GM19328 (cell line): ENCODE measurements around the gene TTN.
A peak's percentile ranks its signal among the peaks of the same experiment; 100 is the strongest.

Experiments
- ATAC-seq: cut with Tn5 transposase; IDR thresholded peaks from one replicate; pipeline ENCODE4 v1.9.1; 2021; ENCODE audit warnings: mild to moderate bottlenecking, moderate library complexity; ENCODE audit not compliant: unreplicated experiment

Gene TTN

GRCh38 chr2:178819147-178819875 lies 12.1 kb upstream of the TTN start:
- ATAC-seq: no peak

DNA sequence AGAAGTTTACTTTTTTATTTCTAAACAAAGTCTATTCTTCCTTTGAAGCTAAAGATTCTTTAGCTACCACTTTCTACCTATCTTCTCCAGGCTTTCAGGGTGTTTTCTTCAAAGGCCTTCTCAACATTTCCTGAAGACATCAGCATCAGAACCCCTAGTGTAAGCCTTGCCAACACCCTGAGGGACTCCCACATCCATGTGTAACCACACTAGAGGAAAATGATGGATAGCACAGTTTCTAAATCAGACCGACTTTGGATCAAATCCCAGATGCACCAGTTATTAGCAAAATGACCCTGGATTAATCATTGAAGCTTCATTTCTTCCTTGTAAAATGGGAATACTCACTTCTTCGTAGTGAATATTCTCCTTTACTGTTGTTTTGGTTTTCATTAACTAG lies 4.7 kb upstream of the TTN start:
- no peak for ATAC-seq

DNA sequence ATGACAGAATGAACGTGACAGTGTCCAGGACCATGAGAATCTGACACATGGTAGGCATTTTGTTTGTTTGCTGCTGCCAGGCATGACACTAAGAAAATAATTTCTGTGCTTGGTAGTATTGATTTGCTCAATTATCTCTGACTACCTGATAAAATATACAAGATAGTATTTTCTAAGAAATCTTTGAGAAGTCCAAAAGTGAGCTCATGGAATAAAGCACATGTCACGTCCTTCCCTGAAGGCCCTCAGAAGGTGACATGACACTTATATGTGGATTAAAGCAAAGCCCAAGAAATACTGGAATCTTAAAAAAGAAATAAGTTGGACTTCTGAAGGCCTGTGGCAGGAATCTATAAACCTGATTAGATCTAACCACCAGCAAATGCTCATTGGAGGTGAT lies 3.8 kb upstream of the TTN start:
- ATAC-seq: no peak

DNA sequence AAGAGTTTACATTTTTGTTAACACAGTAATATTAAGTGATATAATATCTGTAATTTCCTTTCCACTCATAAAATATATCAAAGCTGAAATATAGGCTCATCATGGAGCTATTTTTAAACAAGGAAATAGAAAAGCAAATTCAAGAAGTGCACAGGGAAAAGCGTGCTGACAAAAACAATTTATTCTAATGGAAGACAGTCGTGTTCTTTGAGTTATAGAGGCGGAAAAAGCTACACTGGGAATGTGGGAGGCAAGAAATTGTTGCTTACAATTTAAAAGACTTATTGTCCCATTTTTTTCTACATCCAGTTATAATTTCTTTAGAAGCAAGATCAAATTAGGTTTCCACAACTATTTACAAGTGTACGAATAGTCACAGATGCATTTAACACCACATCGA lies 3.2 kb upstream of the TTN start:
- no peak for ATAC-seq

DNA sequence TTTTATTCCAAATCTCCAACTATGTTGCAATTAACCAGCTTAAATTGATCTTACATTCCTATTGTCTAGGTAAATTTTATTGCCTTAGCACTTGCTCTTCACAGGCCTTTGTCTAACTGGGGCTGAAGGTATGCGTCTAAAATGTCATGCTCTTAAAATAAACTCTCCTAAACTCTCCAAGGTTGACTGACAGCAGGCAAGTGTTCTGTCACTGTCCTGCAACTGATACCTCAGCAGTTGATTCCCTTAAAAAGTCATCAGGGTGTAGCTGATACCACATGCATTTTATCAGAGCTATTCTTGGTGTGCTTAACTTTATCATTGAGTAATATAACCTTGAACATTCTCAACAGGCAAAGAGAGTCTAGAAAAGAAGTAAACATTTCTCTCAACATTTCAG lies 680 bp downstream of the TTN start:
- no peak for ATAC-seq

DNA sequence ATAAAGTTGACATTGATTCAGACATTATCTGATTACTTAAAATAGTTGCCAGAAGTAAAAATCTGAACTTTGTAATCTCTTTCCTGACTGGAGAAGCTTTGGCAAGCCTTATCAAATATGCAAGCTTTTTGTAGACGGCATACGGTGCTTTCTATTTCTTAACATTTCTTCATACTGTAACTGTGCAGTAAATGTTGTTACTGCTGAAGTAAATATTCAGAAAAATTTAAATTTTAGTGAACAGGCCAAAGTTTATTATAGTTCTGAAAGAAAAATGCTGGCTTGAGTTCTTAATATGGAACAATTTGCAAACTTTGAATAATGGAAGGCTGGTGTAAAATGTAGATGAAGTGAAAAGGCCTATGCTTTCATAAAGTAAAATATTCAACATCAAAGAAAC lies 1.8 kb downstream of the TTN start:
- no peak for ATAC-seq

GRCh38 chr2:178804791-178805190 lies 2.4 kb downstream of the TTN start:
- no peak for ATAC-seq

- no peak for ATAC-seq
Observed at GRCh38 chr2:178800510-178800909, 6.7 kb downstream of the TTN start.

DNA sequence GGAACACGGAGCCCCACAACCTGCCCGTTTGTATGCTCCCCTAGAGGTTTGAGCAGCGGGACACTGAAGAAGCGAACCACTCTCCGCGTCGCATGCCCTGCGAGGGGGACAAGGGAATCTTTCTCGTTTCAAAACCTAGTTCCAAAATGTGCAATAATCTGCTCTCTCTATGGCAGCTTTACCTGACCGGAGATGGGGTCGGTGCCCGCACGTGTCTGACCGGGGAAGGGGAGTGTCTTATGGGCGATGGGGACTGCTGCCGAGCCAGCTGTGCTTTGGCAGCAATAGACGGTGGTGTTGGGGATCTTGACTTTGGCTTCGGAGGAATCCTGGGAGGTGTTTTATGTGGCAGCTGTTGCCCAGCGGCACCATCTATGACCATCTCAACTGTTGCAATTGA lies 7.9 kb downstream of the TTN start:
- ATAC-seq: no peak

- no peak for ATAC-seq
Observed at GRCh38 chr2:178796079-178796677, 11.0 kb downstream of the TTN start.

DNA sequence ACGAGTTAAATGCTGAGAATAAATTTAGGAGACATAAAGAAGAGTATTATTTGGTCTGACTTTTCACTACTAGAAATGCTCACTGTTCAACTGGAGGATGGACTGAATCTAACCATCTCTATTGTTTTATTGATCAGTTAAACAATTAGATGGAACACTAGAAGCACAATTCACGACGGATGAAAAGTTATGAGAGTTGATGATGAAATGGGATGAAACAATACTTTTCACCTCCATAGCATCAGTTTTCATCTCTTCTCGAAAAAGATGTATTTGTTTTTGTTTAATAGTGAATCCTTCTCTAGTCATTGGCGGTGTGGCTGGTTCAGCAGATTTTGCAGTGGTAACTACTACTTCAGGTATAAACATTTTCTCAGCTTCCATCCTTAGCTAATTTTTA lies 19.3 kb downstream of the TTN start:
- ATAC-seq: no peak

DNA sequence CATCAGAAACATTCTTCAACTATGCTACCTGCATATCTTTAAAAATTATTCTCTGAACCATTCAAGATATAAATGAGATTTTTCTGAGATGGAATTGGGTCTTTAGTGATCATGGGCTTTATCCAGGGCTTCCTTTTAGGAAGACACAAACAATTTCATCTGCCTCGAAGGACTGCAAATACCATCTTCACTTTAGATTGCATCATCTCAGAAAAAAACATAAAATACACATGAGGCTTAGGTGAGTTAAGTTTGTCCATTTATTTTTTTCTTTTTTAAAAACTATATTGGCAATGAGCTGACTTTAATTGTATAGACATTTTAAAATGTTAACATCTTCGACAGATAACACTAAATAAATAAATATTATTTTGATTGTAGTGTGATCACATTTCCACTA lies 20.1 kb downstream of the TTN start:
- no peak for ATAC-seq

DNA sequence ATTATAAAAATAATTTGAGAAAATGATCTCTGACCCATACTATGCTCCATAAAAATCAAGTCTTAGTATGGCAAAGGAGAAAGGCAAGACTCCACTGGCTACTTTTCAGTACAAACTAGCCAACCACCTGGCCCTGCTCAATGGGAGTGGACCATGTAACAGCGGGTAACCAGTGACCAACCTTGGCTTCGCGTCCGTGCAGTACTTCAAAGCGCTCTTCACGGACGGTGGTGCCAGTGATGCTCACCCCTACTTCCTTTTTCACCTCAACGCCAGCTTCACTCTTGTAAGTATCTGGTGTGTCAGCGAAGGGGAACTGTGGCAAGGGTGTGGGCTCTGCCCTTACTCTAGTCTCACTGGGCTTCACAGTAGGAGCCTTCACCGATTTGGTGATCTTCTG lies 23.3 kb downstream of the TTN start:
- no peak for ATAC-seq

- no peak for ATAC-seq
Observed at GRCh38 chr2:178782236-178782635, 25.0 kb downstream of the TTN start.

DNA sequence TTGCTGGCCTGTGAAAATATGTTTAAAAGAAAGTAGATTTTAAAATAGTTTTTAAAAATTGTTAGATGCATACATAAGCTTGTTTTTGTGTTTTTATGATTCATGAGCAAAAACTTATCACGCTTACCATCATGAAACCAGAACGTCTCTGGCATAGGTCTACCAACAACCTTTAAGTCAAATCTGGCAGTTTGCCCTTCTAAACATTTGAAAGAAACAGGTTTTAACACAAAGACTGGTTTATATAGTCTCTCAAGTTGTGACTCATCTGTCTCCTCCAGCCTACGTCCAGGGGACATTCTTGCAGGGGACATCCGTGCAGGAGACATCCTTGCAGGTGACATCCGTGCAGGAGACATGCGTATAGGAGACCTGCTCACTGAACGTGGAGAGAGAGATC lies 29.6 kb downstream of the TTN start:
- ATAC-seq: no peak

- no peak for ATAC-seq
Observed at GRCh38 chr2:178776751-178777150, 30.5 kb downstream of the TTN start.

DNA sequence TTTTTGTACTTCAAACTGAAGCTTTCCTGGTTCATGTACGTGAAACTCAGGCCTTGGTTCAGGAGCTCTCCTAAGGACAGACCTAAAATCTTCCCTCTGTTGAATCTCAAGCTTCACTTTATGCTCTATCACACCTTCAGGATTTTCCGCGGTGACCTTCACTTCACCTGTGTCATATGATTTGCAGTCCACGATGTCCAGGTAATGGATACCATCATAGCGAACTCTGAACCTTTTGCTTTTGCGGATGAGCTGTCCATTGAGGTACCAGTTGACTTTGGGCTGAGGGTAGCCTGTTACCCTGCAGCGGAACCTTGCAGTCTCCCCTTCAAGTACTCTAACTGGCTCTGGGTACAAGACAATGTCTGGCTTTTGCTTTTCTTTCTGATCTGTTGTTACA lies 31.2 kb downstream of the TTN start:
- no peak for ATAC-seq

DNA sequence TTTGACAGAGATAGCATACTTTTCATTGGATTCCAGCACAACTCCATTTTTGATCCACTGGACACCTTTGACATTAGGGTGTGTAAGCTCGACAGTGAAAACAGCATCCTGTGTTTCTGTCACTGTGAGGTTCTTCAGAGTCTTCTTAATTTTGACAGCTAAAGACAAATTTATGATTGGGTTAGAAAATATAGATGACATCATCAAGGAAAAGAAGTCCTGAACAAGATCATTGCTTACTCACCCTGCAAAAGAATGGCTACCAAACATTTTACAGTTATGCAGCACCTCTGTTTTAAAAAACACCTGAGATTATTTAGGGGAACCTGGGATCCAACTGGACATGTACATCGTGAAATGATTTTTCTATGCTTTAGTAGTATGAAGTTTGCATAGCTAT lies 36.7 kb downstream of the TTN start:
- ATAC-seq: no peak

- ATAC-seq: no peak
Observed at GRCh38 chr2:178767094-178768060, 39.8 kb downstream of the TTN start.

DNA sequence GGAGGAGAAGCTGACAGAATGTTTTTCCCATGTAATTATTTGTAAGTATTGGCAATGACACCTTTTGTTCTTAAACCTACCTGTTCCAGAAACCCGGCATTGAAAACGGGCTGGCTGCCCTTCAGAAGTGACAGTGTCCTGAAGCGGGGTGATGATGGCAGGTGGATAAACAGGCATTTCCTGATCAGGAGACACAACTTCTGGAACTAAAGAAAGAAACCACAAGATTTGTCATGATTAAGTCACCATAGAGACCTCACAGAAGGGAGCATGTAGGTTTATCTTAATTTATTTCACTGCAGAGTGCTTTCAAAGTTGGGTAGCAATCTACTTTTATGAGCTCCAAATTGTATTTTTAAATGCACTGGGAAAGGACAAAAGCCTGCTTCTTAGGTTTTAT lies 43.1 kb downstream of the TTN start:
- ATAC-seq: no peak

- ATAC-seq: peak; percentile 62
Observed at GRCh38 chr2:178761759-178762371, 45.4 kb downstream of the TTN start.
